ENCODE results near the gene C19orf33. TPM values are rescaled to one million over a fixed set of nuclear protein-coding genes. Genes with fewer than 3 reads are reported as not detected.

Gene C19orf33
- total and polyA plus RNA-seq, 9 of the 15 experiments (the other 6 are each of a cell fraction or from before 2014, with no cell fraction given) = 3.2 TPM; not detected in 8

GRCh38 chr19:38336638-38337359 lies 32.7 kb downstream of the C19orf33 start (continued):
- TF ChIP-seq, protein P1, sequence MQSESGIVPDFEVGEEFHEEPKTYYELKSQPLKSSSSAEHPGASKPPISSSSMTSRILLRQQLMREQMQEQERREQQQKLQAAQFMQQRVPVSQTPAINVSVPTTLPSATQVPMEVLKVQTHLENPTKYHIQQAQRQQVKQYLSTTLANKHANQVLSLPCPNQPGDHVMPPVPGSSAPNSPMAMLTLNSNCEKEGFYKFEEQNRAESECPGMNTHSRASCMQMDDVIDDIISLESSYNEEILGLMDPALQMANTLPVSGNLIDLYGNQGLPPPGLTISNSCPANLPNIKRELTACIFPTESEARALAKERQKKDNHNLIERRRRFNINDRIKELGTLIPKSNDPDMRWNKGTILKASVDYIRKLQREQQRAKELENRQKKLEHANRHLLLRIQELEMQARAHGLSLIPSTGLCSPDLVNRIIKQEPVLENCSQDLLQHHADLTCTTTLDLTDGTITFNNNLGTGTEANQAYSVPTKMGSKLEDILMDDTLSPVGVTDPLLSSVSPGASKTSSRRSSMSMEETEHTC (IDR thresholded peaks at IDR 0.05) = no peak
- no peak for TF ChIP-seq HIVEP1 (CRISPR knock-in tag; IDR thresholded peaks at IDR 0.05)
- no peak for TF ChIP-seq WHSC1 (IDR thresholded peaks at IDR 0.05; ENCODE audit: low read length)
- peak; percentile 14 for TF ChIP-seq KDM5B (IDR thresholded peaks at IDR 0.05; ENCODE audit: insufficient replicate concordance, low read depth, low read length)
- no peak for TF ChIP-seq STAT5B (CRISPR knock-in tag; IDR thresholded peaks at IDR 0.05)
- TF ChIP-seq OTX1 (CRISPR knock-in tag; IDR thresholded peaks at IDR 0.05) = 0 out of 2 replicates have a peak, but pooled peaks have one; percentile 40
- peak; percentile 79 for TF ChIP-seq EGR1 (conservative IDR thresholded peaks at IDR 0.05)
- no peak for TF ChIP-seq CBFA2T2 (conservative IDR thresholded peaks at IDR 0.05)
- TF ChIP-seq, protein P2, sequence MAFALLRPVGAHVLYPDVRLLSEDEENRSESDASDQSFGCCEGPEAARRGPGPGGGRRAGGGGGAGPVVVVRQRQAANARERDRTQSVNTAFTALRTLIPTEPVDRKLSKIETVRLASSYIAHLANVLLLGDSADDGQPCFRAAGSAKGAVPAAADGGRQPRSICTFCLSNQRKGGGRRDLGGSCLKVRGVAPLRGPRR (CRISPR knock-in tag; IDR thresholded peaks at IDR 0.05) = no peak
- TF ChIP-seq, protein P3, sequence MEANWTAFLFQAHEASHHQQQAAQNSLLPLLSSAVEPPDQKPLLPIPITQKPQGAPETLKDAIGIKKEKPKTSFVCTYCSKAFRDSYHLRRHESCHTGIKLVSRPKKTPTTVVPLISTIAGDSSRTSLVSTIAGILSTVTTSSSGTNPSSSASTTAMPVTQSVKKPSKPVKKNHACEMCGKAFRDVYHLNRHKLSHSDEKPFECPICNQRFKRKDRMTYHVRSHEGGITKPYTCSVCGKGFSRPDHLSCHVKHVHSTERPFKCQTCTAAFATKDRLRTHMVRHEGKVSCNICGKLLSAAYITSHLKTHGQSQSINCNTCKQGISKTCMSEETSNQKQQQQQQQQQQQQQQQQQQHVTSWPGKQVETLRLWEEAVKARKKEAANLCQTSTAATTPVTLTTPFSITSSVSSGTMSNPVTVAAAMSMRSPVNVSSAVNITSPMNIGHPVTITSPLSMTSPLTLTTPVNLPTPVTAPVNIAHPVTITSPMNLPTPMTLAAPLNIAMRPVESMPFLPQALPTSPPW (CRISPR knock-in tag; IDR thresholded peaks at IDR 0.05) = no peak; the same call in 1 of the 2 replicates
- TF ChIP-seq ZNF280A (IDR thresholded peaks at IDR 0.05; ENCODE audit: low read depth, partially characterized antibody) = peak; percentile 27
- TF ChIP-seq, protein P4, sequence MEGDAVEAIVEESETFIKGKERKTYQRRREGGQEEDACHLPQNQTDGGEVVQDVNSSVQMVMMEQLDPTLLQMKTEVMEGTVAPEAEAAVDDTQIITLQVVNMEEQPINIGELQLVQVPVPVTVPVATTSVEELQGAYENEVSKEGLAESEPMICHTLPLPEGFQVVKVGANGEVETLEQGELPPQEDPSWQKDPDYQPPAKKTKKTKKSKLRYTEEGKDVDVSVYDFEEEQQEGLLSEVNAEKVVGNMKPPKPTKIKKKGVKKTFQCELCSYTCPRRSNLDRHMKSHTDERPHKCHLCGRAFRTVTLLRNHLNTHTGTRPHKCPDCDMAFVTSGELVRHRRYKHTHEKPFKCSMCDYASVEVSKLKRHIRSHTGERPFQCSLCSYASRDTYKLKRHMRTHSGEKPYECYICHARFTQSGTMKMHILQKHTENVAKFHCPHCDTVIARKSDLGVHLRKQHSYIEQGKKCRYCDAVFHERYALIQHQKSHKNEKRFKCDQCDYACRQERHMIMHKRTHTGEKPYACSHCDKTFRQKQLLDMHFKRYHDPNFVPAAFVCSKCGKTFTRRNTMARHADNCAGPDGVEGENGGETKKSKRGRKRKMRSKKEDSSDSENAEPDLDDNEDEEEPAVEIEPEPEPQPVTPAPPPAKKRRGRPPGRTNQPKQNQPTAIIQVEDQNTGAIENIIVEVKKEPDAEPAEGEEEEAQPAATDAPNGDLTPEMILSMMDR (IDR thresholded peaks at IDR 0.05 in 2 of 3, conservative IDR thresholded peaks at IDR 0.05 in 1 of 3; ENCODE audit: insufficient read depth in 2 of 3, low read depth in 1 of 3, low read length in 3 of 3) = no peak
- TF ChIP-seq HMG20B (CRISPR knock-in tag; IDR thresholded peaks at IDR 0.05) = no peak
- TF ChIP-seq ZNF217 (CRISPR knock-in tag; IDR thresholded peaks at IDR 0.05) = no peak
- TF ChIP-seq CREB1 (IDR thresholded peaks at IDR 0.05) = no peak
- TF ChIP-seq CREB1 (CRISPR knock-in tag; IDR thresholded peaks at IDR 0.05) = no peak
- TF ChIP-seq CBX8 (IDR thresholded peaks at IDR 0.05; ENCODE audit: borderline replicate concordance, extremely low read depth, low read depth, low read length, poor library complexity, severe bottlenecking) = no peak
- TF ChIP-seq RBM15 (IDR thresholded peaks at IDR 0.05; ENCODE audit: insufficient read depth, low read length) = no peak
- no peak for TF ChIP-seq DDX20 (tag; IDR thresholded peaks at IDR 0.05; ENCODE audit: low read depth)
- no peak for TF ChIP-seq NEUROD1 (IDR thresholded peaks at IDR 0.05; ENCODE audit: borderline replicate concordance, low read depth, low read length, partially characterized antibody)
- no peak for TF ChIP-seq MECOM (CRISPR knock-in tag; IDR thresholded peaks at IDR 0.05)
- no peak for TF ChIP-seq ZNF583 (CRISPR knock-in tag; IDR thresholded peaks at IDR 0.05)

All from K562 (cell line).